Keratinocyte (primary cell): ENCODE data around the gene LTC4S.

Experiments
- EZH2 ChIP-seq: IDR thresholded peaks from one replicate; pipeline ENCODE4 v1.6.1; 2012; ENCODE audit warnings: inconsistent platforms, mild to moderate bottlenecking, low read length, moderate library complexity
- TF ChIP-seq, protein P1 (sequence below), 3 experiments: IDR thresholded peaks in 1 of 3; conservative IDR thresholded peaks in 1 of 3; optimal IDR thresholded peaks in 1 of 3; 2 replicates in 2 of 3; 3 replicates in 1 of 3; pipeline versions ENCODE3 to v1.5.1; 2011; ENCODE audit warnings: low read length in 3 of 3, mild to moderate bottlenecking in 3 of 3, moderate library complexity in 2 of 3, control low read depth in 1 of 3, inconsistent platforms in 1 of 3; ENCODE audit not compliant: insufficient read depth in 2 of 3; ENCODE audit errors: extremely low read depth in 1 of 3

DNA sequence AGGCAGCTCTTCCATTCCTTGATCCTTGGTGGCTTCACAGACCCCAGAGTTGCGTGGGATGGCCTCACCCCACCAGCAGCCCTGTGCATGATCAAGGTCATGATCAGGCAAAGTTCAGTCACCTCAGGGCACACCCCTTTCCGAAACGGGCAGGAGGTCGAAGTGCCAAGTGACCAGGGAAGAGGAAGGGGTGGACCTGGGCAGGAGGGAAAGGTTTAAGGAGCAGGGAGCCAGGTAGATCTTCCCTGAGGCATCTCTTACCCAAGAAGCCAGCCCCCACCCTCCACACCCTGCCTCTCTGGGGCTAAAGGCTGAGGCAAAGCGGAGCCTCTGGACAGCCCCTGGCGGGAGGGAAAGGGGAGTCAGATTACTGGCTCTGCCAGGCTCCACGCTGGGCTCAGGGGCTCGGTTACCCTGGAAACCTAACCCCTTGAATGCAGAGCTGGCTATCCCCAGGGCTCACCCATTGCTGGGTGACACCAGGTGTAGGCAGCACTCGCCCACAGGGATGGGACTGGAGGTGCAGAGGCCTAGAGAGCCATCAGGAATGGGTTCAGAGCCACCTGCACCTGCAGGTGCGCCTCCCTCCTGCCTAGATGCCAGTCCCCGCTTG, 9.3 kb downstream of the LTC4S start:
- TF ChIP-seq, protein P1, sequence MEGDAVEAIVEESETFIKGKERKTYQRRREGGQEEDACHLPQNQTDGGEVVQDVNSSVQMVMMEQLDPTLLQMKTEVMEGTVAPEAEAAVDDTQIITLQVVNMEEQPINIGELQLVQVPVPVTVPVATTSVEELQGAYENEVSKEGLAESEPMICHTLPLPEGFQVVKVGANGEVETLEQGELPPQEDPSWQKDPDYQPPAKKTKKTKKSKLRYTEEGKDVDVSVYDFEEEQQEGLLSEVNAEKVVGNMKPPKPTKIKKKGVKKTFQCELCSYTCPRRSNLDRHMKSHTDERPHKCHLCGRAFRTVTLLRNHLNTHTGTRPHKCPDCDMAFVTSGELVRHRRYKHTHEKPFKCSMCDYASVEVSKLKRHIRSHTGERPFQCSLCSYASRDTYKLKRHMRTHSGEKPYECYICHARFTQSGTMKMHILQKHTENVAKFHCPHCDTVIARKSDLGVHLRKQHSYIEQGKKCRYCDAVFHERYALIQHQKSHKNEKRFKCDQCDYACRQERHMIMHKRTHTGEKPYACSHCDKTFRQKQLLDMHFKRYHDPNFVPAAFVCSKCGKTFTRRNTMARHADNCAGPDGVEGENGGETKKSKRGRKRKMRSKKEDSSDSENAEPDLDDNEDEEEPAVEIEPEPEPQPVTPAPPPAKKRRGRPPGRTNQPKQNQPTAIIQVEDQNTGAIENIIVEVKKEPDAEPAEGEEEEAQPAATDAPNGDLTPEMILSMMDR (optimal IDR thresholded peaks at IDR 0.05 in 1 of 3, IDR thresholded peaks at IDR 0.05 in 1 of 3, conservative IDR thresholded peaks at IDR 0.05 in 1 of 3; ENCODE audit: extremely low read depth in 1 of 3, insufficient read depth in 2 of 3, low read length in 3 of 3), result no peak
- TF ChIP-seq EZH2, result no peak
